Measurements from ENCODE around the gene PRXL2A.
"Not testable (repeated sequence)": the region's sequence is repeated elsewhere in the genome, so short reads cannot be mapped to it uniquely, and the experiment has no call there.

Gene PRXL2A

GRCh38 chr10:80462299-80462980, 54.1 kb downstream of the PRXL2A start:
- DNase-seq = no peak

- no peak for DNase-seq
These were observed 54.8 kb downstream of the PRXL2A start for GRCh38 chr10:80462981-80463741.

- DNase-seq = no peak
These were observed 55.5 kb downstream of the PRXL2A start for GRCh38 chr10:80463868-80464267.

GRCh38 chr10:80464557-80465450, 56.5 kb downstream of the PRXL2A start:
- no peak for DNase-seq

GRCh38 chr10:80465451-80465835, 57.1 kb downstream of the PRXL2A start:
- DNase-seq = no peak

GRCh38 chr10:80465839-80466590, 57.7 kb downstream of the PRXL2A start:
- peak; percentile 56 for DNase-seq

GRCh38 chr10:80466724-80467326, 58.5 kb downstream of the PRXL2A start:
- no peak for DNase-seq

GRCh38 chr10:80468002-80468401, 59.7 kb downstream of the PRXL2A start:
- DNase-seq = peak; percentile 48

GRCh38 chr10:80468806-80469421, 60.6 kb downstream of the PRXL2A start:
- DNase-seq = no peak

GRCh38 chr10:80470266-80470665, 61.9 kb downstream of the PRXL2A start:
- DNase-seq = no peak

- no peak for DNase-seq
These were observed 62.6 kb downstream of the PRXL2A start for GRCh38 chr10:80471001-80471400.

GRCh38 chr10:80471715-80472233, 63.4 kb downstream of the PRXL2A start:
- DNase-seq = no peak

GRCh38 chr10:80472234-80473095, 64.1 kb downstream of the PRXL2A start:
- DNase-seq = peak; percentile 48

- no peak for DNase-seq
These were observed 64.8 kb downstream of the PRXL2A start for GRCh38 chr10:80473096-80473657.

GRCh38 chr10:80473692-80474596, 65.6 kb downstream of the PRXL2A start:
- DNase-seq = no peak

GRCh38 chr10:80474597-80474910, 66.2 kb downstream of the PRXL2A start:
- DNase-seq = no peak

- no peak for DNase-seq
These were observed 66.6 kb downstream of the PRXL2A start for GRCh38 chr10:80474941-80475340.

GRCh38 chr10:80475641-80476040, 67.3 kb downstream of the PRXL2A start:
- DNase-seq = not testable (repeated sequence)

GRCh38 chr10:80476685-80477084, 68.3 kb downstream of the PRXL2A start:
- DNase-seq = no peak

Measured in effector CD4-positive, alpha-beta T cell (primary cell).